ENCODE results near the gene DNTT. TPM values are rescaled to one million over a fixed set of nuclear protein-coding genes. Genes with fewer than 3 reads are reported as not detected.

Gene DNTT
- total and polyA plus RNA-seq, 7 donors, result not detected

DNA sequence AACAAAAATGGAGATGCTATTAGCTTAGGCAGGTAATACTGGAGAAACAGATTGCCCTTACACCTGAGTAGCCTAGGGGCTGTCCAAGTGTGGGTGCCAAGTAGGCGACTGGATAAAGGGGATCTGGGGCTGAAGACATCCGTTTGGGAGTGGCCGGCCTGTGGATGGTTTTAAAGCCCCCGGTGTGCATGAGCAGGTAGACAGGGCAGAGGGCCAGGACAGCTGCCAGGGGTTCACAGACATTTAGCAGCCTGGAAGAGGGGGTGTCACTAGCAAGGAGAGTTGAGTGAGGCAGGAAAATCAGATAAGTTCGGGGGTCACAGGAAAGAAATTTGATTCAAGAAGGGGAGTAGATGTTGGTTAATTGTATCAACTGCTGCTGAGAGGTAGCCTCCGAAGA is 56.1 kb downstream of the DNTT start:
- intact Hi-C loops (cut with DNase I), result no loop called here
- Histone ChIP-seq H3K36me3 (no peaks in the 10 kb centered on the region), H3K9me3 (no peaks in the 10 kb centered on the region), H3K27ac (no peak overlapping the region), H3K4me1 (no peaks in the 10 kb centered on the region), H3K27me3 (no peaks in the 10 kb centered on the region), H3K4me3 (no peak overlapping the region)
- no peak for DNase-seq
- 93 to 95% methylated on average over 6 of the region's 6 CpGs for WGBS, 2 donors
- no peak for TF ChIP-seq POLR2A (IDR thresholded peaks at IDR 0.05)
- TF ChIP-seq POLR2AphosphoS5 (IDR thresholded peaks at IDR 0.05), result no peak
- no peak for TF ChIP-seq EP300 (IDR thresholded peaks at IDR 0.05)
- TF ChIP-seq, protein P1, sequence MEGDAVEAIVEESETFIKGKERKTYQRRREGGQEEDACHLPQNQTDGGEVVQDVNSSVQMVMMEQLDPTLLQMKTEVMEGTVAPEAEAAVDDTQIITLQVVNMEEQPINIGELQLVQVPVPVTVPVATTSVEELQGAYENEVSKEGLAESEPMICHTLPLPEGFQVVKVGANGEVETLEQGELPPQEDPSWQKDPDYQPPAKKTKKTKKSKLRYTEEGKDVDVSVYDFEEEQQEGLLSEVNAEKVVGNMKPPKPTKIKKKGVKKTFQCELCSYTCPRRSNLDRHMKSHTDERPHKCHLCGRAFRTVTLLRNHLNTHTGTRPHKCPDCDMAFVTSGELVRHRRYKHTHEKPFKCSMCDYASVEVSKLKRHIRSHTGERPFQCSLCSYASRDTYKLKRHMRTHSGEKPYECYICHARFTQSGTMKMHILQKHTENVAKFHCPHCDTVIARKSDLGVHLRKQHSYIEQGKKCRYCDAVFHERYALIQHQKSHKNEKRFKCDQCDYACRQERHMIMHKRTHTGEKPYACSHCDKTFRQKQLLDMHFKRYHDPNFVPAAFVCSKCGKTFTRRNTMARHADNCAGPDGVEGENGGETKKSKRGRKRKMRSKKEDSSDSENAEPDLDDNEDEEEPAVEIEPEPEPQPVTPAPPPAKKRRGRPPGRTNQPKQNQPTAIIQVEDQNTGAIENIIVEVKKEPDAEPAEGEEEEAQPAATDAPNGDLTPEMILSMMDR (IDR thresholded peaks at IDR 0.05), result no peak

DNA sequence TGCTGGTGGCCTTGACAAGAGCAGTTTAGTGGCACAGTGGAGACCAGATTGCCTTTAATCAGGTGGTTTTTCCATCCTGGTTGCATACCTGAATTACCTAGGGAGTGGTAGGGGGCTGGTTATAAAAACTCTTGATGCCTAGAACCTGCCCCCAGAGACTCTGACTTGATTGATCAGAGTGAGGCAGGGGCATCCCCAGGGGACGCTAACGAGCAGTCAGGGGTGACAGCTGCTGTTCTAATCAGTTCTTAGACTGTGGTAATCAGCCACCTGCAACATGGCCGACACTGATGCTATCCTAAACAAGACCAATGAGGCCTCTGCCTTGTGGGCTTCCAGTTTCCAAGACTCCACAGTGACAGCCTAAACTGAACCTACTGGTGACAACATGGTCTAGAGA is 56.5 kb downstream of the DNTT start:
- H3K27ac ChIP-seq, result no peak overlapping the region
- WGBS, 2 donors, result 84% methylated on average over 3 of the region's 3 CpGs
- TF ChIP-seq, protein P1 (IDR thresholded peaks at IDR 0.05), result no peak
- TF ChIP-seq EP300 (IDR thresholded peaks at IDR 0.05), result no peak
- TF ChIP-seq POLR2A (IDR thresholded peaks at IDR 0.05), result no peak
- no peak for TF ChIP-seq POLR2AphosphoS5 (IDR thresholded peaks at IDR 0.05)
- DNase-seq, result no peak
- H3K27me3 ChIP-seq, result no peaks in the 10 kb centered on the region
- intact Hi-C loops (cut with DNase I), result no loop called here
- no peaks in the 10 kb centered on the region for H3K9me3 ChIP-seq
- H3K36me3 ChIP-seq, result no peaks in the 10 kb centered on the region
- no peaks in the 10 kb centered on the region for H3K4me1 ChIP-seq
- no peak overlapping the region for H3K4me3 ChIP-seq

DNA sequence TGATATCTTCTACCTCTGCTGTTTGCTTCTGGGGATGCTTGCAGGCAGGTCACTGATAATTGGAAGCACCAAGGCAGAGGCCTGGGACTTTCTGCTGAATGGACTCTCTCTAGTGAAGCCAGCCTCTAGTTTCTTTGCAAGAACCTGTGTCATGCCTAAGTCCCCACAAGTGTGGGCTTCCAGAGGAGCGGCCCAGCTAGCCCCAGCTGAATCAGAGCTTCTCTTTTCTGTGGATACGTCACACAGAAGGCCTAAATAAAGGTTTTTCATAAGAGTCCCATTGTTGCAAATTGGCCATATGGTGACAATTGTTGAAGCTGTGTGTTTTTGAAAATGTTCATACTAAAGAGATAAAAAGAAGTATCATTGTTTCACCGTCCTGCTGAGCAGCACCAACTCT is 61.3 kb downstream of the DNTT start:
- no peaks in the 10 kb centered on the region for H3K9me3 ChIP-seq
- WGBS, 2 donors, result 92% methylated on average over 3 of the region's 3 CpGs
- H3K36me3 ChIP-seq, result no peaks in the 10 kb centered on the region
- H3K27me3 ChIP-seq, result no peaks in the 10 kb centered on the region
- no peak overlapping the region for H3K27ac ChIP-seq
- intact Hi-C loops (cut with DNase I), result no loop called here
- DNase-seq, result no peak
- no peak overlapping the region for H3K4me3 ChIP-seq
- no peak for TF ChIP-seq EP300 (IDR thresholded peaks at IDR 0.05)
- no peak for TF ChIP-seq POLR2AphosphoS5 (IDR thresholded peaks at IDR 0.05)
- TF ChIP-seq, protein P1 (IDR thresholded peaks at IDR 0.05), result no peak
- TF ChIP-seq POLR2A (IDR thresholded peaks at IDR 0.05), result no peak
- no peaks in the 10 kb centered on the region for H3K4me1 ChIP-seq

DNA sequence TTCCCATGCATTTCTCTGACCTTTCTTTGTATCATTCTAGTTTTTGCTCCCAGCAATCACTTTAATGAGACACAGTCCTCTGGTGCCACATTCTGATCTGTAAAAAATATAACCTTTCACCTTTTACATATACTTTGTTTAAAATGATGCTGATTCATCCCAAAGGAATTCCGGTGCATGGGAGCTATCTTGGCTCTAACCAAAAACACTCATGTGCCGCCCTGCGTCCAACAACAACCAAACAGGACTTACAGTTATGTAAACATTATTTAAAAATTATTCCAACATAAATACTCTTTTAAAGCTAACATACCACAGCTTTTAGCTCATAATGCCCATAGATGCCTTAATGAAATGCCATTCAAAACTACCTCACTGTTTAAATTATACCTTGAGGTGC is 62.3 kb downstream of the DNTT start:
- WGBS, 2 donors, result 60 to 67% methylated on average over 3 of the region's 3 CpGs
- H3K9me3 ChIP-seq, result no peaks in the 10 kb centered on the region
- H3K36me3 ChIP-seq, result no peaks in the 10 kb centered on the region
- no peaks in the 10 kb centered on the region for H3K4me1 ChIP-seq
- no peaks in the 10 kb centered on the region for H3K27me3 ChIP-seq
- no peak for DNase-seq
- H3K27ac ChIP-seq, result no peak overlapping the region
- H3K4me3 ChIP-seq, result no peak overlapping the region
- intact Hi-C loops (cut with DNase I), result no loop called here
- TF ChIP-seq POLR2A (IDR thresholded peaks at IDR 0.05) (no peak), EP300 (IDR thresholded peaks at IDR 0.05) (no peak), POLR2AphosphoS5 (IDR thresholded peaks at IDR 0.05) (no peak)
- TF ChIP-seq, protein P1 (IDR thresholded peaks at IDR 0.05), result no peak

DNA sequence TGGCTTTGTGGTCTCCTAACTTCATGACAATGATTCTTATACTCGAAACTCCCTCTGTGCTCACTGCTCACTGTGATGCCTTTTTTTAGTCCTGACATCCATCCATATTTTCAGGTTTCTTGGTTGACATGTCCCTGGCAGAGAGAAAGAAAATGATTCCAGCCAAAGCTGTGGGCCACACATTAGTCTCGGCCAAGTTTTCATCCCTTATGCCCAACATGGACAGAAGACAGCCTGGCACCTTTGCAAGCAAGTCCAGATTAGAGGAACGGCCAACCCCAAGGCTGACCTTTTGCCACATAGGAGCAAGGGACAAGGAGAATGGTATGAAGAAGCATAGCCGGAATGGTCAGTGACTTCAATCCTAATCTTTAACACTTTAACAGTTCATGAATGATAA is 63.2 kb downstream of the DNTT start:
- Histone ChIP-seq H3K4me3 (no peak overlapping the region), H3K9me3 (no peaks in the 10 kb centered on the region), H3K27ac (no peak overlapping the region), H3K4me1 (no peaks in the 10 kb centered on the region), H3K36me3 (no peaks in the 10 kb centered on the region), H3K27me3 (no peaks in the 10 kb centered on the region)
- DNase-seq, result no peak
- TF ChIP-seq, protein P1 (IDR thresholded peaks at IDR 0.05), result no peak
- TF ChIP-seq POLR2AphosphoS5 (IDR thresholded peaks at IDR 0.05), result no peak
- no peak for TF ChIP-seq POLR2A (IDR thresholded peaks at IDR 0.05)
- no peak for TF ChIP-seq EP300 (IDR thresholded peaks at IDR 0.05)
- intact Hi-C loops (cut with DNase I), result no loop called here
- WGBS, 2 donors, result 88 to 91% methylated on average over 4 of the region's 4 CpGs

Measured in sigmoid colon (tissue), 7 donors.